Kidney capillary endothelial cell (primary cell): ENCODE results near the gene SHB.
A peak's percentile ranks its signal among the peaks of the same experiment; 100 is the strongest.

Source experiments
- DNase-seq: peaks from one replicate; pipeline ENCODE4 v3.0.0-alpha.2; 2018; ENCODE audit warnings: low spot score

The SHB gene, protein sequence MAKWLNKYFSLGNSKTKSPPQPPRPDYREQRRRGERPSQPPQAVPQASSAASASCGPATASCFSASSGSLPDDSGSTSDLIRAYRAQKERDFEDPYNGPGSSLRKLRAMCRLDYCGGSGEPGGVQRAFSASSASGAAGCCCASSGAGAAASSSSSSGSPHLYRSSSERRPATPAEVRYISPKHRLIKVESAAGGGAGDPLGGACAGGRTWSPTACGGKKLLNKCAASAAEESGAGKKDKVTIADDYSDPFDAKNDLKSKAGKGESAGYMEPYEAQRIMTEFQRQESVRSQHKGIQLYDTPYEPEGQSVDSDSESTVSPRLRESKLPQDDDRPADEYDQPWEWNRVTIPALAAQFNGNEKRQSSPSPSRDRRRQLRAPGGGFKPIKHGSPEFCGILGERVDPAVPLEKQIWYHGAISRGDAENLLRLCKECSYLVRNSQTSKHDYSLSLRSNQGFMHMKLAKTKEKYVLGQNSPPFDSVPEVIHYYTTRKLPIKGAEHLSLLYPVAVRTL

DNA sequence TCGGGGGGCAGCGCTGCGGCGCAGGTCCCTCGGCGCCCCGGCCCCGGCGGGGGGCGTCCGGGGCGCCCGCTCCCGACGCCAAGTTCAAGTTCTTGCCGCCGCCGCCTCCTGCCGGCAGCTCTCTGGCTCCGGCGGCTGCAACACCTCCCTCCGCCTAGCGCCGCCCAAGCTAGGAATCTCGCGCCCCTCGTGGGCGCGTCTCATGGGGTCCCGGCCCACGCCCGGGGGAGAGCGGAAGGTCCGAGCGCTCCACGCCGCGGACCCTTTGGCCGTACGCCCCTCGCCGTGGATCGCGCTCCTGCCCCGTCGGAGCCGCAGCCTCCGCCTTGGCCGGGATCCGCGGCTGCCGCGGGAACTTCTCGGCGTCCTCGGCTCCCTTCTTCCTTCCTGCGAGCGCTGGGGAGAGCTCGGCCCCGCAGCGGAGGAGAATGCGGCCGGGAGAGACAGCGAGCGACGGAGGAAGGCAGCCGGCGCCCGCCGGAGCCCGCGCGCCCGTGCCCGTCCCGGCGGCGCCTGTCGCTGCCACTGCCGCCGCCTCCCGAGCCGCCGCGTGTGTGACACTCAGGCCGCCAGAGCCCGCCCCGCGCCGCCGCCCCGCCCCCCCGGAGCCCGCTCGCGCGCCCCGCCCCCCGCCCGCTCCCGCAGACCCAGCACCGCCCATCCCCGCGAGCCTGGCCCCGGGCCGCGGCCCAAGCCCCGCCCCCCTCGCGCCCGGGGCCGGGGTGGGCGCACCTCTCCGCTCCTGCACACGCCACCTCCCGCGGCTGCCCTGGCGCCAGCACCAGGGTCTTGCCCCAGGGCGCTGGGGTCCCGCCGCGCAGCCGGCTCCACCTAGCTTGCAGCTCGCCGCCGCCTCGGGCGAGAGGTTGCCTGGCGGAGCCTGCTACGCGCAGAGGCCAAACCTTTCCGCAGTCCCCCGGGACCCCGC, at the start of gene SHB:
Gene SHB (minus strand): TSS at position 527 of the 928 bp plus-strand sequence. CDS start 582 bp downstream, outside the sequence.
- DNase-seq, result peak; percentile 69

DNA sequence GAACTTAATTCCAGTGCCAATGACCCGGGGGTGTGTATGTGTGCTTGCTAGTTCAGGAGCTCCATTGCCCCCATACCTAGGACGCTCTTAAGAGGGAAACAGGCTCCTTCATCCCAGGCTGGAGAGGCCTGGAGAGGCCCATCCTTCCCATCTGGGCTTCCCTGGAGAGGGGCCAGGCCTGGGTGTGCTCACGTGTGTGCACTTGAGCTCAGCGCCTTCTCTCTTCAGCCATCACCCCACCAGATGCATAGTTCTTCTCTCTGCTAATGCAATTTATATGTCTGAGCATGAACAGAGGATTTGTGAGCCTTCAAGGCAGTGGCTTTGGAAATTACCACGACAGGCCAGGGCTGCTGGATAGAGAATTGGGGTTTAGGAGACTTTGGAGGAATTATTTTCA, 48.6 kb upstream of the SHB start:
- DNase-seq, result no peak

DNA sequence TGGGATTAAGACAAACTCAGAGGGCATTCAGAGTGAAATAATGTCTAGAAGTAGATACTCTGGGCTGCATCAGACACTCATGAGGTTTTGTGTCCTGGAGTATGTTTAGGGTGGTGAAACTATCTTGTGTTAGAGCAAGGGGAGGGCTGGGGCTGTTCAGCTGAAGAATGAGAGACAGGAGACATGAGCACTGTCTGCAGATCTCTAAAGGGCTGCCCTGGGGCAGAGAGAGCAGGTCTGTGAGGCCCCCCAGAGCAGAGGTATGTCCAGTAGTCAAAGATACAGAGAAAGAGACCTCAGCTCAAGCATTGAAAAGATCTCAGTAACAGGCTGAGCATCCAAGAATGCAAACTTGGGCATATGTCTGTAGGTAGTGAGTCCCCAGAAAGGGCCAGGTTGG, 45.9 kb upstream of the SHB start:
- no peak for DNase-seq

DNA sequence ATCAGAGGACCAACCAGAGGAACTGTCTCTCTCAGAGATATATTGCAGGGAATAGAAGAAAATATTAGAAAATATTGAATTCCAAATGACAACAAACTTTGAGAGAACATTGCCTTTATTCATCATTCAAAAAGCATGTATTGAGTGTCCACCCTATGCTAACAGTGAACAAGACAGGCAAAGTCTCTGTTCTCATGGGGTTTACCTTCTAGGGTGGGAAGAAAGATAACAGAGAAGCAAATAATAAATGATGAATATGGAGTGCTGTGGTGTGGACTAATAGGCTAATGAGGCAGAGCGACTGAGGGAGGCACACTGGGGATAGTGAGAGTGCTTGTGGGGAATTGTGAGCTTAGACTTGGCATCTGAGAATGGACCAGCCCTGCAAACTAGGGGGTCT, 43.4 kb upstream of the SHB start:
- DNase-seq, result no peak

DNA sequence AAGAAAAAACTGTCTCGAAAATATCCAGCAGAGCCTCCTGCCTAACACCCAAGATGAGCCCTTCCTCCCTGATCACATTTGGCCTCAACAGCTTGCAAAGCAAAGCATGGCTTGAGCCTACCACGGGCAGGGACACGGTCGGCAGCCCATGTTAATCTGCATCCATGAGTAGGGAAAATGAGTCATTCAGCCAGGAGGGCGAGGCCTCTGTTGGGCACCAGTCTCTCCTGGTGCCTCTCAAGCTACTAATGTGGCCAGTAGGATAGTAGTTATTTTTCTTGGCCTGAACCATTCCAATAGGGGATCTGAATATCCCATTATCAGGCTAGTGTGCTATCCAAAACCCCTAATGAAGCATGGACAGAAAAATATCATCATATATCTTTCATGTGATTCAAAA, 43.0 kb upstream of the SHB start:
- no peak for DNase-seq

DNA sequence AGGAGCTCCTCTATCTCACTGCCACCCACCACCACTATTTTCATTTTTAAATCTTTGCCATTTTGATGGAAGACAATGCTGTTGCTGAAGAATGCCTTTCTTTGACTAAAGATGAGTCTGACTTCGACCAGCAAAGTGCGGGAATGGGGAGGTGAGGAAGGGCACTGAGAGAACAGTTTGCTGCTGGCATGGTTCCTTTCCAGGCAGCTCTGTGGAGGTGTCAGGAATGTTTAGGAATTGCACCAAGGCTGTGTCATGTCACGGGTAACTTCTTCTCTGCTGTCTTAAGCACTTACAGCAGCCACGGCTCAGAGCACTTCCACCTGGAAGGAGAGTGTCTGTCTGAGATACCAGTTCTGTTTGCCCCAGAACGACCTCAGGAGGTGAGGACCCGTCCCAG, 41.4 kb upstream of the SHB start:
- DNase-seq, result no peak

DNA sequence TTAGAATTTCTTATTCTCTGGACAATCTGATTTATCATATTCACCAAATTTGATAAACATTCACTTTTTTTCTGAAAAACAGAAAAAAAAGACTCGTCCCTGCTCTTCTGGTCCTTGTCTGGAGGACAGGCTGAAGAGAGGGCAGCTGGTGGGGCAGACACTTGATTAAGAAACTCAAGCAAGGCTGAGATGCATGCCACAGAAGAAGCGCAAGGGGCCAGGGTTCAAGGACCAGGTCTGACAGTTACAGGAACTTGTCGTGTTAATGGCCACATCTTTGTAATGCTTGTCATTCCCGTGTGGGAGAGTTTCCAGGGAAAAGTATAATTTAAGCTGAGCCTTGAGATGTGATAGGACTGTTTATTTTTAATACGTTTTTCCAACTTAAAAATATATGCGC, 40.6 kb upstream of the SHB start:
- no peak for DNase-seq

DNA sequence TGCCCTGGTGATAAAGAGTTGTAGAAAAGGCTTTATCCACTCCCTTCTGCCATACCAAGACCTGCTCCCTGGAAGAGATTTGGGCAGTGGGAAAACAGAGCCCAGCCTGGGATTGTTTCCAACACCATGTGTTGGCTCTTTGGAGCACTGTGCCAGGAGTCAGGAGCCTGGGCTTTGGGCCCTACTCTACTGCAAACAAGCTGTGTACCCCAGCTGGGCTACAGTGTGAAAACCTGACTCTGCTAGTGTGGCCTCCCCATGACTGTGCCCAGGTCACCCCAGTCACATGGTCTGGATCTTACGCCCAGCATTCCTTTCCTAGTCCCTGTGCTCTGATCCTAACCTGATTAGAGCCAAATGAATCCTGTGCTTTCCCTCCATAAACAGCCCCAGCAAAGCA, 39.3 kb upstream of the SHB start:
- no peak for DNase-seq

DNA sequence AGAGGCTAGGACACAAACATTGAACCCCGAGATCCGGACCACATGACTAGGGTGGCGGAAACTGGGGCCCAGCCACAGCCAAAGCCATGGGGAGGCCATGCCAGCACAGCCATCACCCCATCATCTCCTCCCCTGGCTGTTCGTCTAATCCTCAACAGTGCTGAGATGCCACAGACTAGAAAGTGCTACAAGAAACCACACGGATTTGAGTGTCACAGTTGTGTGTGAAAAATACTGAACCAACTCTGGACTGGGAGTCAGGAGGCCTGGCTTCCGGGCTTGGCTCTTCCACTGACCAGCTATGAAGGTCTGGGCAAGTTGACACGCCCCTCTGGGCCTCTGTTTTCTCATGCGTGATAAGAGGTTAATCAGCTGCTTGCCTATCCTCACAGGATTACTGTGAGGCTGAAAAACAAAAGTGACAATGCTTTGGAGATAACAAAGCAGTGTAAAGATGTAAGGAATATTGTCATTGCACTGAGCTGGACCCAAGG, 38.8 kb upstream of the SHB start:
- DNase-seq, result no peak

DNA sequence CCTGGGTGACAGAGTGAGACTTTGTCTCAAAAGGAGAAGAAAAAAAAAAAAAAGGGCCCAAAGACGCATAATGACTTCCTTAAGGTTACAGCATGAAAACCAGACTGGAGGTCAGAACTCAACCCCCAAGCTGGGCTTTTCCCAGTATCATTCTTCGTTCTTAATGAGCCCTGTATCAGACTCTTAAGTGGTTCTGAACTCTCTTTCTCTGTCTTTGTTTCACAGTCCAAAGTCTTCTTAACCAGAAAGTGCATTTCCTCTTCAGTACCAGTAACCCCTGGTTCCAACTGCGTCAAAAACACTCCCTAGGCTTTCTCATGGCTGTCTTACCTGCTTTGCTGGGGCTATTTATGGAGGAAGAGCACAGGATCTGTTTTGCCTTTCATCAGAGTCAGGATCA, 38.4 kb upstream of the SHB start:
- no peak for DNase-seq

DNA sequence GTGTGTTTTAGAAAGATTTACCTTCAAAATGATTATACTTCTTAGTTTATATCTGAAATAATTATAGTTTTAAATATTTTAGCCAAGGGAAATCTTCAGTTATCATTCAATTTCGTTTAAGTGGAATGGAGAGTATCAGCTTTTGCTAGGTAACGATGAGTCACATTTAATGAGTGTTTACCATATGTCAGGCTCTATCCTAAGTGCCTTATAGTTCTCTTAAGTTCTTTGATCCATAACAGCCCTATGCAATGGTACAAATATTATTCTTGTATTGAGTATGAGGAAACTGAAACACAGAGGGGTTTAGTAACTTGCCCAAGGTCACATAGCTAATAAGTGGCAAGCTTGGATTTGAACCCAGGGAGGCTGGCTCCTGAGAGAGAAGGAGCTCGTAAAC, 37.5 kb upstream of the SHB start:
- no peak for DNase-seq

DNA sequence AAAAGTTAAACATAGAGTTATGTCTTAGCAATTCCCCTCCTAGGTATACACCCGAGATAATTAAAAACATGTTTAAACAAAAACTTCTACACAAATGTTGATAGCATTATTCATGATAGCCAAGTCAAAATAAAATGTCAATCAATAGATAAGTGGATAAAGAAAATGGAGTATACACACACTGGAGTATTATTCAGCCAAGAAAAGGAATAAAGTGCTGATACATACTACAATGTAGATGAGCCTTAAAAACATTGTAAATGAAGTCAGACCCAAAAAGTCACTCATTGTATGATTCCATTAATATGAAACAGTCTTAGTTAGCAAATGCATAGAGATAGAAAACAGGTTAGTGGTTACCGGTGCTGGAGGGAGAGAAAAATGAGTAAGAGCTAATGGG, 34.3 kb upstream of the SHB start:
- no peak for DNase-seq

DNA sequence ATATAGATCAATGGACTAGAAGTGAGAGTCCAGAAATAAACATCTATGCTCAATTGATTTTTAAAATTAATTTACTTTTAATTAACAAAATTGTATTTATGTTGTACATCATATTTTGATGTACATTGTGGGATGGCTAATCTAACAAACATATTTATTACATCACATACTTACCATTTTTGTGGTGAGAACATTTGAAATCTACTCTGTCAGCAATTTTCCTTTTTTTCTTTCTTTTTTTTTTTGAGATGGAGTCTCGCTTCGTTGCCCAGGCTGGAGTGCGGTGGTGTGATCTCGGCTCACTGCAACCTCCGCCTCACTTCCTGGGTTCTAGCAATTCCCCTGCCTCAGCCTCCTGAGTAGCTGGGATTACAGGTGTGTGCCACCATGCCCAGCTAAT, 32.4 kb upstream of the SHB start:
- no peak for DNase-seq

DNA sequence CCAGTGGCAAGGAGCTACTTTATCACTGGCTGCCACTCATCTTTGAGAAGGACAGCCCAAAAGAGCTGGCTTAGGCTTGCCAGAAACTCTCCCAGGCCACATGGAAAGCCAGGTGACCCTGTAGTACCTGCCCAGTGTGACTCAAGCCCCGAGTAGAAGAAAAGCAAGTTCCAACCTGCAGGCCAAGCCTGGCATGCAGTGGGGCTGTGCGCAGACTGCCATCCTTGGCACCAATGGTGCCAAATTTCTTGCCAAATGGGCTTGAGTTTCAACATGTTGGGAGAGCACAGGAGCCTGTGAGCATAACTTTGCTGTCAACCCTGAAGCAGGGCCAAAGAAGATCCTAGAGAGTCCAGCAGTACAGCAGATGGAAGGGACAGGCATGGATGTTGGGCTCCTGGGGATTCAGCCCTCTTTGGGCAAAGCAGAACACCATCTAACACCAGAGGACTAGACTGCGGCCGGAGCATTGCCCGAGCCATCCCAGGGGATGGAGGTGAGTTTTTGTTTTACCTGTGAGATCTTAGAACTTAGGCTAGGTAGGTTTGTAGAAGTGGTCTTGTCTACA, 27.3 kb upstream of the SHB start:
- DNase-seq, result no peak

DNA sequence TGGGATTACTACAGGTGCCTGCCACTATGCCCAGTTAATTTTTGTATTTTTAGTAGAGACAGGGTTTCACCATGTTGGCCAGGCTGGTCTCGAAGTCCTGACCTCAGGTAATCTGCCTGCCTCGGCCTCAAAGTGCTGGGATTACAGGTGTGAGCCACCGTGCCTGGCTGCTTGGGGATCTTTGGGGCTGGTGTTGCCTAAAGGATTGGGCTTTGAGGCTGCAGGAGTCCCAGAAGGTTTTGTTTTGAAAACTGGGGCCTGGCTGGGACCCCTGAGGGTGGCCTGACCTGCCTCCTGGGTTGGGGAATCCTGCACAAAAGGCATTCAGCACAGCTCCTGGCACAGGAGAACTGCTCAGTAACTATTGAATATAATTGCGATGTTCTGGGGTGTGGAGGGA, 25.1 kb upstream of the SHB start:
- DNase-seq, result no peak

DNA sequence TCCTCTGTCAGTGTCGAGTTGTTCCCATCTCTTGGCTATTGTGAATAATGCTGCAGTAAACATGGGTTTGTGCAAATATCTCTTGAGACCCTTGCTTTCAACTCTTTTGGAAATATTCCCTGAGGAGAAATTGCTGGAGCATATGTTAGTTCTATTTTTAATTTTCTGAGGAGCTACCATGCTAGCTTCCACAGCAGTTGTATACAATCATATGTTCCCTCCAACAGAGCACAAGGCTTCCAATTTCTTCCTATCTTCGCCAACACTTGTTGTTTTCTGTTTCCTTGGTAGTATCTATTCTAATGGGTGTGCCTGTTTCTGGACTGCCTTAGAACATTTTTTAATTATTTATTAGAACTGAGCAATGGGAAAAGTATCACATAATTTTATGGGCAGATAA, 23.6 kb upstream of the SHB start:
- no peak for DNase-seq

DNA sequence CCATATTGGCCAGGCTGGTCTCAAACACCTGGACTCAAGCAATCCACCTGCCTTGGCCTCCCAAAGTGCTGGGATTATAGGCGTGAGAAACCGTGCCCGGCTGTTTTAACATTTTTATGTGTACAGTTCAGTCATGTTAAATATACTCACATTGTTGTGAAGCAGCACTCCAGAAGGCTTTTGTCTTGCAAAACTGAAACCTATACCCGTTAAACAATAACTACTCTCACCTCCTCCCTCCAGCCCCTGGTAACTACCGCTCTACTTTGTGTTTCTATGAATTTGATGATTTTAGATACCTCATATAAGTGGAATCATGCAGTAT, 23.1 kb upstream of the SHB start:
- DNase-seq, result no peak

DNA sequence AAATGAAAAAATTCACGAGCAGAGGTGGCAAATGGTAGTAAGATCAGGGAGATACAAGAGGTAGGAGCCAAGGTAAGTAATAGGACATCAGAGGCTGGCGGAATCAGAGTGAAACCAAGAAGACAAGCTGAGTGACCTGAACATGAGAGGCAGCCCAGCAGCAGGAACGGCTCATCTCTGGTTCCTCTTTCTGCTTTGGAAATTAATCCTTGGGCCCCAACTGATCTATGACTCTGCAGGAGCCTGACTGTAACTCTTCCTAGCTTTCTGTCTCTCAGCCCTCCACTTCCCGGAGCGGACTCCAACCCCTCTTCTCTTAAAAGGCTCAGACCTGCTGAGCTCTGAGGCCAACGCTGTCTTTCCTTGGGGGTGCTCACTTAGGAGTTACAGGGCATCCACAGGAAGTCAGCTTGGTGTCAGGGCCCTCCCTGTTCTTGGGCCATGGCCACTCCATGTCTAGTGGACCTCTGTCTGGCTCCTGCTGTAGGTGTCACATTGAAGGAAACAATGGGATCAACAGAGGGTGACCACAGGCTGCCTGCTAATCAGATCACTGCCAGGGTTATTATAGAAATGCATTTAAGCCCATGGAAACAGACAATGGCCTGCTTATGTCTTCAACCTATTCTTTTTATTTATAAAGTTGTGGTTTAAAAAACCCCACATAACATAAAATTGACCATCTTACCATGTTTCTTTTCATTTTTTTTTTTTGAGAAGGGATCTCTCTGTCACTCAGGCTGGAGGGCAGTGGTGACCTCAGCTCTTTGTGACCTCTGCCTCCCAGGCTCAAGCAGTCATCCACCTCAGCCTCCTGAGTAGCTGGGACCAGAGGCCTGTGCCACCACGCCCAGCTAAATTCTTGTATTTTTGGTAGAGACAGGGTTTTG, 22.5 kb upstream of the SHB start:
- DNase-seq, result no peak

DNA sequence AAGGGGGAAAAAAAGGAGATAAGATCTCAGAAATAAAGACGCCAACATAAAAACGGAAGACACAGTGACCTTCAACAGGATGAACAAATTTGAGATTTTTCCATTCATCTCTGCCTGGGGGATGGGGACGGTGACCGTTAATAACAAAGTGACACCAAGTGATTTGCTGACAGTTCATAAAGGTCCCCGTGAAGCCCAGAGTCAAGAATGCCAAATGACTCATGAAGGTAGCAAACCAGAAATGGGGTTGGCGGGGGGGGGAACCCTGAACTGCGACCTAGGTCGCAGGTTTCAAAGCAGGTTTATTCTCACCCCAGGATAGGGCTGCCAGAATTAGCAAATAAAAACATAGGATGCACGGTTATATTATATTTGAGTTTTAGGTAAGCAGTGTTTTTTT, 21.1 kb upstream of the SHB start:
- DNase-seq, result no peak

DNA sequence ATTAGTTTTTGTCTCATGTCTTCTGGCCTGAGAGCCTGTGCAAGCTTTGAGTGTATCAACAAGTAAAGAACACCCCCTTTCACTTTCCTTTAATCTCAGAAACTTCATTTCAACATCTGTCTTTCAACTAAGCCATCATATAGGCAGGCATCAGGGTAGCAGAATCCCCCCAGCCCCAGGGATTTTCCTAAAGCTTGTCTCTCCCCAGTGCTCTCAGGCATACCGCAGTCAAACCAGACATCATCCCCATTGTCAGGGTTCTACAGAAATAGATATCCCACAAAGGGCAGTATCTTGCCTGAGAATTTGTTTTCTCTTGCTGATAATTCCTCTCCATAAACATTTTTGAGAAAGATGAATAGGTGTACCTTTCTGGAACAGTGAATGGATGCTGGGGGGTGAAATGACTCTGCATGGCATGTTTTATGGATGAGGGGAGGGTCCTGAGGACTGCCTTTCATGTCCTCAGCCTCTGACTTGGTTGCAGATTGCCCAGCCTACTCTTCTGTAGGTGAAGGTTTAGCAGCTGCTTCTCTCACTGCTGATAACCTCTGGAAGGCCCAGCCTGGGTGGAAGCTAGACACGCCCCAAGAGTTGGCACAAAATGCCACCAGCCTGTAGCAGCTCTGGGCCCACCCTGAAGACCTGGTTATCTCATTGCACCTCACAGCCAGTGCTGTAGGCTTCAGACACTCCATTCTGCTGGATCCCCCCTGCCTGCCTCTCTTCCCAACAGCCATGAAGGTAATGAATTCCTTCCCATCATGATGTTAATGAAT, 20.5 kb upstream of the SHB start:
- DNase-seq, result no peak
